ENCODE results near the gene TMCO4. TPM values are rescaled to one million over a fixed set of nuclear protein-coding genes. Genes with fewer than 3 reads are reported as not detected.

The TMCO4 gene
- total and polyA plus RNA-seq, 10 of the 15 experiments (the other 5 are each of a cell fraction or from before 2014, with no cell fraction given): 2.4 to 20.8 (median 13.0) TPM

- TF ChIP-seq E2F8 (IDR thresholded peaks at IDR 0.05; ENCODE audit: low read depth, partially characterized antibody) (no peak), CEBPB (IDR thresholded peaks at IDR 0.05; ENCODE audit: borderline replicate concordance in 1 of 2, low read depth in 2 of 2, low read length in 2 of 2) (no peak), ATF2 (IDR thresholded peaks at IDR 0.05; ENCODE audit: low read length) (no peak), RBBP5 (conservative IDR thresholded peaks at IDR 0.05) (no peak), USF2 (IDR thresholded peaks at IDR 0.05; ENCODE audit: borderline replicate concordance, low read depth, low read length) (no peak), ATF7 (IDR thresholded peaks at IDR 0.05; ENCODE audit: low read depth) (no peak), ZNF687 (IDR thresholded peaks at IDR 0.05) (no peak), NRF1 (conservative IDR thresholded peaks at IDR 0.05; ENCODE audit: low read depth, low read length) (no peak), GABPA (IDR thresholded peaks at IDR 0.05; ENCODE audit: low read depth) (no peak), NFIC (IDR thresholded peaks at IDR 0.05; ENCODE audit: low read depth, low read length) (no peak), POU2F2 (IDR thresholded peaks at IDR 0.05; ENCODE audit: borderline replicate concordance, low read depth, low read length) (no peak), HDGF (IDR thresholded peaks at IDR 0.05) (no peak)
Measured at GRCh38 chr1:19814681-19815503, 15.2 kb upstream of the TMCO4 start, which contains the start of gene RNF186 (continued).
